K562 treated with DMSO at 1 percent for 24 hours (cell line): ENCODE data around the gene EDAR. TPM values are rescaled to one million over a fixed set of nuclear protein-coding genes. Genes with fewer than 3 reads are reported as not detected.

ENCODE experiments used
- total RNA-seq: library from RNA; unstranded; fragments of 300-600 nt; gene quantifications from 2 replicates; pipeline ENCODE4 v1.2.3, GENCODE V29; 2022; ENCODE audit warnings: low read depth; ENCODE audit not compliant: insufficient read depth

Gene EDAR
- total RNA-seq = not detected in 2 replicates

GRCh38 chr2:108988796-108989713 is at the start of gene EDAR:
EDAR (minus strand) TSS chr2:108989220; CDS start chr2:108931014, 58,206 bp downstream.

Other genes starting within 250 kb of the EDAR start
- gene CCDC138, start 202.4 kb downstream of the EDAR start, total RNA-seq = 6.0 TPM in 2 replicates
- not detected in 2 replicates for gene SH3RF3, start 140.0 kb upstream of the EDAR start, total RNA-seq